Renal pelvis (tissue), 4 donors: ENCODE data around the gene PGM5. TPM values are rescaled to one million over a fixed set of nuclear protein-coding genes. Genes with fewer than 3 reads are reported as not detected.

Source experiments
- DNase-seq: peaks from one replicate; pipeline ENCODE4 v3.0.0-alpha.2; 2013
- polyA plus RNA-seq, 3 donors: library from polyadenylated mRNA; unstranded; fragments of 120-200 nt; gene quantifications; one replicate each; pipeline ENCODE4 v1.2.1, GENCODE V29; 2013; ENCODE audit not compliant: insufficient read length in 3 of 3

The PGM5 gene
- polyA plus RNA-seq, 3 donors, result 34.3 to 42.5 (median 38.6) TPM

- peak; percentile 34 for DNase-seq
Observed at GRCh38 chr9:68523367-68523936, 167.0 kb downstream of the PGM5 start.

- peak; percentile 89 for DNase-seq
Observed at GRCh38 chr9:68530618-68531017, 174.2 kb downstream of the PGM5 start.

GRCh38 chr9:68532131-68532530 is 175.7 kb downstream of the PGM5 start:
- DNase-seq, result no peak

GRCh38 chr9:68533678-68534077 is 177.3 kb downstream of the PGM5 start:
- DNase-seq, result peak; percentile 52

- DNase-seq, result no peak
Observed at GRCh38 chr9:68536876-68537615, 180.6 kb downstream of the PGM5 start.

- no peak for DNase-seq
Observed at GRCh38 chr9:68537616-68537880, 181.1 kb downstream of the PGM5 start.

GRCh38 chr9:68538200-68538599 is 181.8 kb downstream of the PGM5 start:
- DNase-seq, result no peak

GRCh38 chr9:68540712-68541535 is 184.5 kb downstream of the PGM5 start, which contains the start of gene TMEM252:
Gene TMEM252 (minus strand): TSS chr9:68540883. CDS start chr9:68540814, 69 bp downstream.
- peak; percentile 57 for DNase-seq

GRCh38 chr9:68541568-68541967 is 185.2 kb downstream of the PGM5 start:
- DNase-seq, result no peak

GRCh38 chr9:68545033-68545705 is 188.8 kb downstream of the PGM5 start:
- no peak for DNase-seq

GRCh38 chr9:68546596-68547390 is 190.4 kb downstream of the PGM5 start:
- peak; percentile 86 for DNase-seq

- DNase-seq, result no peak
Observed at GRCh38 chr9:68547417-68547816, 191.0 kb downstream of the PGM5 start.

- no peak for DNase-seq
Observed at GRCh38 chr9:68548241-68548640, 191.8 kb downstream of the PGM5 start.

- no peak for DNase-seq
Observed at GRCh38 chr9:68551191-68551590, 194.8 kb downstream of the PGM5 start.

- no peak for DNase-seq
Observed at GRCh38 chr9:68552700-68553476, 196.5 kb downstream of the PGM5 start.

GRCh38 chr9:68555437-68556150 is 199.2 kb downstream of the PGM5 start:
- DNase-seq, result no peak

GRCh38 chr9:68558545-68558944 is 202.1 kb downstream of the PGM5 start:
- DNase-seq, result no peak

GRCh38 chr9:68560071-68560844 is 203.8 kb downstream of the PGM5 start:
- DNase-seq, result no peak

GRCh38 chr9:68562461-68562860 is 206.1 kb downstream of the PGM5 start:
- DNase-seq, result no peak
